Kidney (tissue), 14 donors: Measurements from ENCODE around the gene PIGV. TPM values are rescaled to one million over a fixed set of nuclear protein-coding genes. Genes with fewer than 3 reads are reported as not detected.
A peak's percentile ranks its signal among the peaks of the same experiment; 100 is the strongest.

Experiments used
- DNase-seq, 5 donors: peaks; one replicate each; pipeline ENCODE4 v3.0.0-alpha.2; 2013 to 2020
- FAIRE-seq: peaks from 2 replicates; lab custom pipeline; 2012; peaks lifted over from hg19 to GRCh38; lab: Jason Lieb, UNC
- H3K27ac ChIP-seq, 2 donors: one replicate each; pipeline ENCODE4 v1.7.0; 2013; ENCODE audit warnings: low read depth in 2 of 2, low read length in 2 of 2, inconsistent platforms in 1 of 2
- H3K27me3 ChIP-seq: one replicate; pipeline ENCODE4 v1.7.1; 2013; ENCODE audit warnings: low read length, inconsistent platforms; ENCODE audit not compliant: control insufficient read depth, insufficient read depth
- H3K36me3 ChIP-seq, 3 donors: one replicate each; pipeline versions ENCODE4 v1.7.0 to v1.7.1; 2013; ENCODE audit warnings: low read length in 3 of 3, control low read depth in 1 of 3, inconsistent platforms in 1 of 3; ENCODE audit not compliant: insufficient read depth in 3 of 3, control insufficient read depth in 2 of 3
- H3K4me1 ChIP-seq, 3 donors: one replicate each; pipeline versions ENCODE4 v1.7.0 to v1.7.1; 2013; ENCODE audit warnings: low read length in 3 of 3, inconsistent platforms in 1 of 3, low read depth in 1 of 3; ENCODE audit not compliant: control insufficient read depth in 2 of 3, insufficient read depth in 2 of 3
- H3K4me3 ChIP-seq, 3 donors: one replicate each; pipeline versions ENCODE4 v1.7.0 to v1.8.1; 2013; ENCODE audit warnings: low read length in 3 of 3, control low read depth in 1 of 3, inconsistent platforms in 1 of 3
- H3K9ac ChIP-seq, 3 donors: one replicate each; pipeline versions ENCODE4 v1.7.0 to v1.7.1; 2013; ENCODE audit warnings: low read length in 3 of 3, control low read depth in 1 of 3, inconsistent platforms in 1 of 3
- H3K9me3 ChIP-seq, 3 donors: one replicate each; pipeline versions ENCODE4 v1.7.0 to v1.7.1; 2013; ENCODE audit warnings: low read length in 3 of 3, control low read depth in 1 of 3, inconsistent platforms in 1 of 3; ENCODE audit not compliant: control insufficient read depth in 2 of 3, insufficient read depth in 1 of 3
- CTCF ChIP-seq: IDR thresholded peaks from 3 replicates; pipeline ENCODE4 v1.5.1; 2012; ENCODE audit warnings: mild to moderate bottlenecking, moderate library complexity, borderline replicate concordance; ENCODE audit not compliant: insufficient read depth; ENCODE audit errors: extremely low read depth
- intact Hi-C: fragments of 100-400 bp; cut with DNase I; formaldehyde crosslinking; loops from one replicate; pipeline ENCODE4 v1.11.1; 2022
- polyA plus RNA-seq: library from polyadenylated mRNA; stranded (reverse); fragments of 350-450 nt; fragmentation: Illumina TruSeq; extraction: RNeasy Lipid Tissue Mini Kit (QIAGEN cat#74804); gene quantifications from one replicate; pipeline ENCODE4 v1.2.3, GENCODE V29; 2014; ENCODE audit warnings: low read depth, low replicate concordance; ENCODE audit not compliant: insufficient read depth
- total RNA-seq: library from RNA; stranded (reverse); fragmentation: NEBNext Ultra II Directional; extraction: Animal tissue kit (Norgen Biotek cat#: 25700); gene quantifications from one replicate; pipeline ENCODE4 v1.2.1, GENCODE V29; 2021
- donor health status: control.
- donor health status: control.
- donor health status: control.
- donor health status: control.
- donor health status: control.
- donor health status: DM: yes; HTN: yes; CAD: no.
- donor health status: Normal renal cell carcinoma (clear cell type).

PIGV gene
- total and polyA plus RNA-seq, 2 donors from 2014 or later, result 13.8 to 15.5 TPM

- intact Hi-C loops, result no loop called here
- no peaks in the 10 kb centered on the region for H3K27me3 ChIP-seq
- peaks cover 0 to 24% (median 18%) of the 10 kb centered on the region in 3 donors for H3K4me1 ChIP-seq
- peak; percentile 2 for TF ChIP-seq CTCF
- FAIRE-seq, result no peak
- peak overlapping the region in 1 of 2 donors; percentile 43 for H3K27ac ChIP-seq
- H3K4me3 ChIP-seq, result no peak overlapping the region
- H3K9me3 ChIP-seq, result no peaks in the 10 kb centered on the region
- no peak overlapping the region for H3K9ac ChIP-seq
- DNase-seq, result no peak
- peaks cover 29 to 83% (median 69%) of the 10 kb centered on the region in 3 donors for H3K36me3 ChIP-seq
Observed at GRCh38 chr1:26771285-26771642, 16.5 kb upstream of the PIGV start.

GRCh38 chr1:26771643-26772321 lies 16.0 kb upstream of the PIGV start:
- no peak for TF ChIP-seq CTCF
- H3K9me3 ChIP-seq, result no peaks in the 10 kb centered on the region
- peaks cover 25 to 82% (median 67%) of the 10 kb centered on the region in 3 donors for H3K36me3 ChIP-seq
- H3K4me1 ChIP-seq, result peaks cover 0 to 24% (median 18%) of the 10 kb centered on the region in 3 donors
- H3K27me3 ChIP-seq, result no peaks in the 10 kb centered on the region
- DNase-seq, result peak in 1 of 5 donors; percentile 73
- intact Hi-C loops, result no loop called here
- peak overlapping the region in 1 of 2 donors; percentile 43 for H3K27ac ChIP-seq
- no peak overlapping the region for H3K9ac ChIP-seq
- H3K4me3 ChIP-seq, result no peak overlapping the region
- no peak for FAIRE-seq

- H3K36me3 ChIP-seq, result peaks cover 19 to 78% (median 60%) of the 10 kb centered on the region in 3 donors
- FAIRE-seq, result no peak
- H3K27ac ChIP-seq, result no peak overlapping the region
Observed at GRCh38 chr1:26772687-26773086, 15.1 kb upstream of the PIGV start.

More at GRCh38 chr1:26772687-26773086, 15.1 kb upstream of the PIGV start:
- Histone ChIP-seq H3K9me3 (no peaks in the 10 kb centered on the region), H3K4me3 (no peak overlapping the region), H3K9ac (no peak overlapping the region), H3K27me3 (no peaks in the 10 kb centered on the region), H3K4me1 (peaks cover 0 to 23% (median 18%) of the 10 kb centered on the region in 3 donors)
- DNase-seq, result no peak
- TF ChIP-seq CTCF, result no peak
- intact Hi-C loops, result no loop called here
